GM19372 (cell line): Measurements from ENCODE around the gene GAB2.
"Not testable (repeated sequence)": the region's sequence is repeated elsewhere in the genome, so short reads cannot be mapped to it uniquely, and the experiment has no call there.

ENCODE experiments used
- ATAC-seq: cut with Tn5 transposase; IDR thresholded peaks from one replicate; pipeline ENCODE4 v1.9.1; 2021; ENCODE audit warnings: mild to moderate bottlenecking, low read depth, moderate library complexity; ENCODE audit not compliant: unreplicated experiment

GAB2 gene

DNA sequence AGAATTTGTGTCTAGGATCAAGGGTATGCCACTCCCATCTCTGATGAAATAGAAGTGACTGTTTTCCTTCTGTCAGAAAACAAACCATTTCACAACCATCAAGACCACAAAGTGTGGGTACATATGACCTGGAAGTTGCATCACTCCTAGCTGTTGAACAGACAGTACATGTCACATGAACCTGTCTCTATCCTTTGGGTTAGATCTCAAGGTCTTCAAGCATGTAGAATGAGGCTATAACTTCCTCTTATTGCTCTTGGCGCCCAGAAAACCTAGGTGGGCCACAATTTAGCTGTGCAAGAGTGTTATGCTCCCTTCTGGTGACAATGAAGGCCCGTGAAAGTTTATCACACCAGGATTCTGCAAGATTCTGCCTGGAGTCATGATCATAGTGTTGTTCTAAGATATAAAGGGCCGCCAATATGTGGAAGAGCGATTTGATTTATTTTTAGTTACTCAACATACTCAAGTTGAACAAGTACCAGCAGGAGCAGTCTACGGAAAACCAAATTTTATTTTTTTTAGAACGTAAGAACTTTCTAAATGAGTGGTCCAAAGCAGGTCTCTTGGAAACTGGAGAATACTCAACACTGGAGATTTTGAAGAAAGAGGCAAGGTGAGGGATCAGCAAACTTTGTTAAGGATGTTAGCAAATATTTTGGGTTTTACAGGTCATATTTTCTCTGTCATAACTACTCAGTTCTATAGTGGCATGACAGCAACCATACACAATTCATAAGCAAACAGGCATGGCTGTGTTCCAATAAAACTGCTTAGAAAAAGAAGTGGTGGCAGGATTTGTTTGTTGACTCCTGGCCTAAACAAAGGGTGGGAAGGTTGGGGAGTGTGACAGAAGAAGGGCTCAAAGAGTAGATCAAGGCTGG, 127.1 kb downstream of the GAB2 start:
- ATAC-seq, result no peak

DNA sequence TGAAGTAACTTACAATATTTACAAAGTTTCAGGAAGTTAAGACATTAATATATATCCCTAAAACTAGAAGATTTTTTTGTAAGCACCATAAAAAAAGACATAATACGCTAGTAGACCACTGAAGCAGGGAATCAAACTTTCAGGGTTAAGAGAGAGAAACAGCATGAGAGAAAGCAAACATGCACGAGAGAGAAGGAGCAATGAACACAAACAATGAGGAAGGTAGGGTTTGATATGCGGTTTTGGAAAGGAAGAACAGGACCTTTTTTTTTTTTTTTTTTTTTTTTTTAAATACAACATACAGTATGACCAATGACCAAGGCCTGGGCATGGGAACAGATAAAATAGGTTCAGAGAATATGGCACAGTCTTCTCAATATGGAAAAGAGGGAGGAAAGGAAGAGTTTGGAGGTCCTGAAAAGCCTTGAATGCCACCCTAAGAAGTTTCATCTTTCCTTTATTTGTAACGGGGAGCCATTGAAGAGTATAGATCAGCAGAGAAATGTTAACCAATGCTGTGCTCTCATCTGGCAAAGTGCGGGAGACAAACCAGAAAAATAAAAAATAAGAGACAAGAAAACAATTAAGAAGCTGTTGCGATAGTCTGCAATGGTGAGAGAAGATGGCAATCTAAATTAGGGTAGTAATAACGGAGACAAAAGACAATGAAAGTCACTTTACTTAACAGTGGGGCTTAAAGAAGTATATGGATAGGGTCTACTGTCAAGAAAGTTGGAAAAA, 127.9 kb downstream of the GAB2 start:
- ATAC-seq, result no peak

DNA sequence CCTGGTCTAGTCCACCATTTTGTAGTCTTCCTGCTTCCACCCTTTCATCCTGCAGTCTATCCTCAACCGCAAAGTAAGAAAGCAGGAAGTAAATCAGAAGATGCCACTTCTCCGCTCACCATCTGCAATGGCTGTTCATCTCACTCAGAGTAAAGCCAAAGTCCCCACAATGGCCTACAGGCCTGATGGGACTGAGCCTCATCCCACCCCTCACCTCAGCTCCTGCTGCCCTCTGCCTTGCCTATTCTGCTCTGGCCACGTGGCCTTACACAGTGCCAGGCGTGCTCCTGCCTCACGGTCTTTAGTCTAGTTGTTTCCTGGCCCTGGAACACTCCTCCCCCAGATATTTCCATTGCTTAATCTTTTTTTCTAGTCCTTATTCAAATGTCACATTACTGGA, 133.4 kb downstream of the GAB2 start:
- no peak for ATAC-seq

DNA sequence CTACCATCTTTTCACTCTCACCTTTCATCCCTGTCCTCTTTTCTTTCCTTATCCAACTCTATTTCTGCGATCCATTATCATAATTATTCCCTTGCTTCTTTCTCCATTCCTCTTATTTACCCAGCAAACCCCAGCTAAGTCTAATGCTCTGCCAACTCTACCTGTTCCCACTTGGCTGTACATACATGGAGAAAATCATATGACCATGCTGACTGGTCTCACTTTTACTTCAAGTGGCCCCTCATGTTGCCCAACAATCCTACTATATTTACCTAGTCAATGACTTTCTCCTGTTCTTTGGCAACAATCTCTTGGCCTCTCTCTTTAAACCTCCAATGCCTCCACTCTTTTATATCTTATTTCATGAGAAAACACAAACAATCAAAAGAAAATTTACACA, 134.8 kb downstream of the GAB2 start:
- no peak for ATAC-seq

DNA sequence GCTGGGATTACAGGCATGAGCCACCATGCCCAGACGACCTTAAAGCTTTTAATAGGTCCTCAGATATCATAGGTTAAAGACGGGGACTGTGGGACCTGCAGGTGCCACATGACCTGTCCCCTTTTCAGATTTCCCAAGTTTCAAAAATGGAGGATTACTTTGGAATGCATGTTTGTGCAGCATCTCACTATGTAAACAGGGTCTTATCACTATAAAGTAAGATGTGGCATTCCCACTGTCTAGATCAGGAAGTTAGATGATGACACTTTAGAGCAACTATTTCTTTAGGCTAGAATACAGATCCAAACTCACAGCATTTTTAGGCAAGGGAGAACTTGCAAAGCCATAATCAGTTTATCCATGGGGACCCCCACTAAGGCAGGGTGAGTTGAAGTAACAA, 136.1 kb downstream of the GAB2 start:
- ATAC-seq, result no peak

DNA sequence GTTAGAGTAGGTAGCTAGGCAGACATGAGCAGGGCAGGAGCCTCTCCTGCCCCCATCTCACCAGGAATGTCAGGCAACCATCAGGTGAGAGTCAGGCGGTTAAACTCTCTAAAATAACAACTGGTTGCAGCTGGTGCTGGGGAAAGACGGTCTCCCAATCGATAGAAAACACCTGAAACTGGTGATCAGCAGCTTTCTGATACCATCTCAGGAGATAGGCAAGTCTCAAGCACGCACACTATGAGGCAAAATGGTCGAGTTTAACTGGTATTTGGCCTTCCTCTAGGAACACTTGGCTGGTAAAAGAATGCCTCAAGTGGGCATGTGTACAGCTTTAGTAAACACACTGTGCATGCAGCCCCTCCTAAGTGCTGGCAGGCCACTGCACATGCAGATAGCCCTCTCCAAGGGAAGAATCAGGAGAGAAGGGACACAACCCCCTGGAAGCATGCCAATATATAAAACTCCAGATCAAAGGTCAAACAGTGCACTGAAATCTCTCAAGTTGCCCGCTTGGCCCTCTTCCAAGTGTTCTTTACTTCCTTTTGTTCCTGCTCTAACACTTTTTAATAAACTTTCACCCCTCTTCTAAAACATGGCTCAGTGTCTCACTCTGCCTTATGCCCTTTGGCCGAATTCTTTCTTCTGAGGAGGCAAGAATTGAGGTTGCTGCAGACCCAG, 140.2 kb downstream of the GAB2 start:
- ATAC-seq, result no peak

DNA sequence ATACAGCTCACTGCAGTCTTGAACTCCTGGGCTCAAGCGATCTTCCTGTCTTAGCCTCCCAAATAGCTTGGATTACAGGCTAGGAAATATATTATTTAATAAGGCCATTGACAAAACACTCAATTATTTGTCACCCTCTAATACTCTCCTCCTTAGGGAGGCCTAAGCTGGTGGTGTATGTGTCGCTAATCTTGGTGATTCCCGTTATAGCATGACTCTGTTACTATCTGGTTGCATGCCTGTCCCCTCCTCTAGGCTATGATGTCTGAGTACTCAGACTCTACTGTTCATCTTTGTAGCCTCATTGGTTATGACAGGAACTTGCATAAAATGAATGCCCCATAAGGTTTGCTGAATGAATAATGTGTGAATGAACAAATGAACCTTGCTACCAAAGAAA, 141.3 kb downstream of the GAB2 start:
- ATAC-seq, result no peak

DNA sequence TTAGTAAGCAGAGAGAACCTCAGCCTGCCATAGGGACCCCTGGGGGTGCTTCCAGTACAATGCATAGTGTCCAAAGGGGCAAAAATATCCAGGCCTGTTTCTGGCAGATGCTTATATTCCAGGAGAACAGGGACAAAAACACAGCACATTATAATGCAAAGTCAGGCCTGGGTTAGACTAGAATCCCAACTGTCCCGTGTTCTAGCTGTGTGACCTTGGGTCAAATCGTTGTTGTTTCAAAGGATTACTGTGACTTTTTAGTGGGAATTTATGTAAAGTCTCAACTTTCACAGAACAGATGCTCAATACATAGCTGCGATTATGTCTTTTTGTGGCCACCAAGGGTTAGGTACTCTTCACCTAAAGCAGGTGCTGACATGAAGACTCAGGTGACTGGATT, 142.9 kb downstream of the GAB2 start:
- no peak for ATAC-seq

DNA sequence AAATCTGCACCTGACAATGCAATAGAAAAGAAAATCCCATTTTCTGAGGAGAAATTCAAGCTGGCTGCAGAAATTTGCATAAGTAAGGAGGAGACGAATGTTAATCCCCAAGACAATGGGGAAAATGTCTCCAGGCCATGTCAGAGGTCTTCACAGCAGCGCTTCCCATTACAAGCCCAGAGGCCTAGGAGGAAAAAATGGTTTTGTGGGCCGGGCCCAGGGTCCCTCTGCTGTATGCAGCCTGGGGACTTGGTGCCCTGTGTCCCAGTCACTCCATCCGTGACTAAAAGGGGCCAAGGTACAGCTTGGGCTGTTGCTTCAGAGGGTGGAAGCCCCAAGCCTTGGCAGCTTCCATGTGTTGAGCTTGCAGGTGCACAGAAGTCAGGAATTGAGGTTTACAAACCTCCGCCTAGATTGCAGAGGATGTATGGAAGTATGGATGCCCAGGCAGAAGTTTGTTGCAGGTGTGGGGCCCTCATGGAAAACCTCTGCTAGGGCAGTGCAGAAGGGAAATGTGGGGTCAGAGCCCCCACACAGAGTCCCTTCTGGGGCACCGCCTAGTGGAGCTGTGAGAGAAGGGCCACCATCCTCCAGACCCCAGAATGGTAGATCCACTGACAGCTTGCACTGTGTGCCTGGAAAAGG, 144.9 kb downstream of the GAB2 start:
- ATAC-seq, result not testable (repeated sequence)

DNA sequence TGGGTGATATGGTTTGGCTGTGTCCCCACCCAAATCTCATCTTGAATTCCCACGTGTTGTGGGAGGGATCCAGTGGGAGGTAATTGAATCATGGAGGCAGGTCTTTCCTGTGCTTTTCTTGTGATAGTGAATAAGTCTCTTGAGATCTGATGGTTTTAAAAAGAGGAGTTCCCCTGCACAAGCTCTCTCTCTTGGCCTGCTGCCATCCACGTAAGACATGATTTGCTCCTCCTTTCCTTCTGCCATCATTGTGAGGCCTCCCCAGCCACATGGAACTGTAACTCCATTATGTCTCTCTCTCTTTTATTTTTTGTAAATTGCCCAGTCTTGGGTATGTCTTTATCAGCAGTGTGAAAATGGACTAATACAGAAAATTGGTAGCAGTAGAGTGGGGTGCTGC, 145.8 kb downstream of the GAB2 start:
- not testable (repeated sequence) for ATAC-seq

DNA sequence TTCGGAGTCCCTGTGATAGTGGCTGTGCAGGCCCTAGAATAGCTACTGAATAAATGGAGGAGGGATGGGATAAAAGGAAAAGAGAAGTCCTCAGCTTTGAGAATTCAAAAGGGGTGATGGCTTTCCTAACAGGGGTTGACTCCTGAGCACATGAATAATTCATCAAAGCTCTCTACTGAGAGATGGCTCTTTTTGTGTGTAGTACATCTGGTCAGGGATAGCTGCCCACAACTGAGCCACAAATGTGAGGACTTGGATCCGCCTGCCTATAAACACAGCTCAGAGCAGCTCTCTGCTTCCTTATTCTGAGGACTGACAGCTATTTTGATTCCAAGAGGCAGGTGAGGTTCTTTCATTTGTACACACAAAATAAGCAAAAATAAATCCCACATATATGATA, 146.6 kb downstream of the GAB2 start:
- no peak for ATAC-seq

DNA sequence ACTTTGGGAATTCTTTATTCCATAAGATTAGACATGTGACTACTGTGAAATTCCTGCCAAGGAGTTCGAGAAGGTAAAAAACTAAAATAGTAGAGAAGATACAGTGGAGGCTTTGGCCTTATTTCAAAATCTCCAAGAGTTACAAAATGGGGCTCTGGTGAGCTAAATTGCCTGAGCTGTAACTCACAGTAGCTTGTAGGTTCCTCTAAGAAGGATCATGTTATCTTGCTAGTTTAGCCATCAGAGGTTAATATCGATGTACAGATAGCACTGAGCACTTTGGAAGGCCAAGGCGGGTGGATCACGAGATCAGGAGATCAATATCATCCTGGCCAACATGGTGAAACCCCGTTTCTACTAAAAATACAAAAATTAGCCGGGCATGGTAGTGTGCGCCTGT, 147.8 kb downstream of the GAB2 start:
- ATAC-seq, result no peak

DNA sequence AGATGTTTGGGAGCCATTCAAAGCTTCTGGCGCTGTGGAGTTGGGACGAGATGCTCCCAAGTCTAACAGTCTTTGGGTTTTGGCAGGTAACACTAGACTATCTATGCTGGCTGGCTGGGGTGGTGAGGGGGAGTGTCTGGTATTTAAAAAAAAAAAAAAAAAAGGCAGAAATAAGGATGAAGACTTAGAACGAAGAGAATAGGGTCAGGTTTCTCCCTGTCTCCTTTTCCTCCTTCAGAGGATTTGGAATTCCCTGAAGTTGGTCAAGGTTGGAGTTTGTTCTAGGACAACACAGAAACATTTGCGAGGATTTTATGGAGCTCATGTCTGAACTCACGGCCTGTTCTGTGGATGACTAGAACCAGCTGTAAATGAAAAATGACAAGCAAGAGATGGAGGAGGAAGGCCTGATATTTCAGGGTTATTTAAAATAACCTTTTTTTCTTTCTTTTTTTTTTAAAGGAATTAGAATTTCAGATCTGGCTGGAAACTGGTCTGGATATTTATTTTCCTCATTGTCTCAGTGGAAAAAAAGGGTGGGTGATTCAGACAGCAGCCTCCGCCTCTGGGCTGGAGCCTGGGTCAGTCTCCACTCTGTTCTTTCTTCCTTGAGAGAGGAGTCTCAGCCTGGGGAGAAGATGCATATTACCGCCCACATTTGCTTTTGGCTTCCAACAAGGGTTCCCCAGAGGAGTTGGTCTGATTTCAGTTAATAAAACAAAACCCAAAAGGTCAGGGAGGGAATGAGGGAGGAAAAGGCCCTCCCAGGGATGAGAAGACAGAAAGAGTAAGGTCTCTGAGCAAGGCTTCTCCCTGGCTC, 148.8 kb downstream of the GAB2 start:
- no peak for ATAC-seq

DNA sequence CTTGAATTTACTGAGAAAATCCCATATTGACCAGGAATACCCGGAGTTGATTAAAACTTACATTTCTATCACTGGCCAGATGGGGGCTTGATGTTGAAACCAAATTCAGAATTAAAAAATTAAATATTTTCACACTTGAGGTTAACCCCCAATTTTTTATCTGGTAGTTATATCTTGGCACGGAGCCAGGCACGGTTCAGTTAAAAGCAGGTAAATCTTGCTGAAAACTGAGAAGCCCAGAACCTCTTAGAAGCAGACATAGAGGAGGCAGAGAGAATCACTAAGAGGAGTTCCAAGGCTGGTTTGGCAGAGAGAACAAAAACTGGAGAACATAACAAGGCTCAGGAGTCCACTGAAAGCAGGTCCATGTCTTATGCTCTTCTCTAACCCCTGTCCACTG, 151.2 kb downstream of the GAB2 start:
- ATAC-seq, result no peak

DNA sequence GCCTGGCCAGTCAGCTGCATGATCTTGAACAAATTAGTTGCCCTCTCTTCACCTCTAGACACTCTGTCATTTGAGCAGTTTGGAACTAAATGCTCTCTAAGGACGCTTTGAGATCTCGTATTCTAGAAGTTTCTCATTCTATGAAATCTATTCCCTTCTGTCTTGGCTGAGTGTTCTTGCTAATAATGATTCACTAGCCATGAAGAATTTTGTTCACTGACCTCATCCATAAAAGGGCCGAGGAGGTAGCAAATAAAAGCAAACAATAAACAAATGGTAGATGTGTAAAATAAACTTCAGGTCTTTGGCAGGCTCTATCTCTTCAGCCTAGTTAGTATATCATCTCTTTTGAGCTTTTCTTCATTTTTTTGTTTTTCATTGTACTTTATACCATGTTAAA, 152.3 kb downstream of the GAB2 start:
- no peak for ATAC-seq

DNA sequence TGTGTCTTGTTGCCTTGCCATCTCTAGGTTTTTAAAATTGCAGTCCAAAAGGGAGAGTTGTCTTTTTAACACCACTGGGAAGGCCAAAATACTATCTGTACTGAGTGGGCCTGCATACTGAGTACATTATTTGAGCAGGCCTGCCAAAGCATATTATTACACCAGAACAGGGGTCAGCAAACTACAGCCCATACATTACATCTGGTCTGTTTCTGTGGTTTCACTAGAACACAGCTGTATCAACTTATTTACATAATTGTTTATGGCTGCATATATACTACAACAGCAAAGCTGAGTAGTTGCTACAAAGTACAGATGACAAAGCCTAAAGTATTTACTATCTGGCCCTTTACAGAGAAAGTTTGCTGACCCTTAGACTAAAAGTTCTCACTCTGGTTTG, 154.9 kb downstream of the GAB2 start:
- ATAC-seq, result no peak

DNA sequence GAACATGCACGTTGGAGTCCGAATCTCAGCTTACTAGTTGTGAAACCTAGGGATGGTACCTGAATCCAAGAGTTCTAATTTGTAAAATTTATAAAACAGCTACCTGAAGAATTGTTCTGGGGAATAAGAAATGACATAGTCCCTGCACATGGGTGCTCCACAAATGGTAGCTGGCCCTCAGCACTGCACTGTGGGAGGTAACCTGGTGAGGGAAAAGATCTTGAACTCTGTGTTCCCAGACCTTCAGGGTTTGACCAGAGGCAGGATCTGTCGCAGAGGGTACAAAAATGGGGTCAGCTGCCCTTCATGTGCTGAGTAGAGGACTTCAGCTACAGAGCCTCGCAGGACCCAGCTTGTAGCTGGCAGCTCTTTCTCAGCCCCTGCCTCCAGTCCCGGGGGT, 155.4 kb downstream of the GAB2 start:
- ATAC-seq, result no peak

DNA sequence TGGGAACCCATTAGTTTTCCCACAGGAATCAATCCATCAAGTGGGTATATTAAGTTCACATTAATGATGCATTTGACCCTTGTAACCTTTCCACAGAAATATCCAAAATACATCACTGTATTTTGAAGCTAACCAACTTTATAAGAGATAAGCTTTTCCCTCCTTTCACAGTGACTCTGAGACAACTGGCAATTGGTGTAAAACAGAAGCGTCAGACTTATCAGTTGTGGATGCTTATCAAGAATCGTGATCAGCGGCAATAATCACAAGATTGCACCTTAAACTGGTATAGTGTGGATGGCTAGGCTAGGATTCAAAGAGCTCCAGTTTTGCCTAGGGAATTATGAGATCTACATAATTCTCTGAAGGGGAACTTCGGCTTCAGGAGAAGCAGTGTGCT, 155.8 kb downstream of the GAB2 start:
- no peak for ATAC-seq

DNA sequence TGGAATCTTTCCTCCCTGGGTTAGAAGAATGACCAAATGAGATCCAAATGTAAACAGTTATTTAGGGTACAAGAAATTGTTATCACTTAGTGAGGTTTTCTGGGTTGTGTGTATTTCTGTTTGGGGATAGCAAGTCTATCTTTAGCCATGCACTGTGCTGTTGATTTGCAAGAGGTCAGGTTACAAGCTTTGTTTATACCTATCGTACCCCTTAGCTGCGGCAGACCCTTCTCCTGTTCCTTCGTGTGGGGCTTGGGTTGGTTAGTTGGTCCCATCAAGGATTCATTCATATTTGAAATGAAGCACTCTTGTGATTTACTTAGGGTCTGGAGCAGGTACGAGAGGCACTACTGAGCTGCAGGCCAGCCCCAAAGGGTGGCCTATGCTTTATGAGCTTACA, 156.3 kb downstream of the GAB2 start:
- ATAC-seq, result no peak
